Left ventricle myocardium superior (tissue), 1 donor: ENCODE measurements around the gene FBRSL1. TPM values are rescaled to one million over a fixed set of nuclear protein-coding genes. Genes with fewer than 3 reads are reported as not detected.
"Not testable (repeated sequence)": the region's sequence is repeated elsewhere in the genome, so short reads cannot be mapped to it uniquely, and the experiment has no call there.

ENCODE experiments used
- ATAC-seq: fragments of 200-7000 bp; cut with Tn5 transposase; one replicate; pipeline ENCODE4 v1.9.1; 2020; ENCODE audit warnings: mild to moderate bottlenecking, moderate library complexity
- DNase-seq: peaks from one replicate; pipeline ENCODE4 v3.0.0-alpha.2; 2020
- intact Hi-C: fragments of 100-400 bp; cut with micrococcal nuclease; formaldehyde crosslinking; loops from one replicate; pipeline ENCODE4 v1.11.0; 2022
- total RNA-seq: library from RNA; stranded (reverse); fragmentation: NEBNext Ultra II Directional; extraction: Animal tissue kit (Norgen Biotek cat#: 25700); gene quantifications from one replicate; pipeline ENCODE4 v1.2.1, GENCODE V29; 2021
- donor health status: DM: no; HTN: yes; CAD: no; lungs with severe emphysema.

The FBRSL1 gene
- total RNA-seq, 1 donor from 2014 or later = 68.0 TPM

DNA sequence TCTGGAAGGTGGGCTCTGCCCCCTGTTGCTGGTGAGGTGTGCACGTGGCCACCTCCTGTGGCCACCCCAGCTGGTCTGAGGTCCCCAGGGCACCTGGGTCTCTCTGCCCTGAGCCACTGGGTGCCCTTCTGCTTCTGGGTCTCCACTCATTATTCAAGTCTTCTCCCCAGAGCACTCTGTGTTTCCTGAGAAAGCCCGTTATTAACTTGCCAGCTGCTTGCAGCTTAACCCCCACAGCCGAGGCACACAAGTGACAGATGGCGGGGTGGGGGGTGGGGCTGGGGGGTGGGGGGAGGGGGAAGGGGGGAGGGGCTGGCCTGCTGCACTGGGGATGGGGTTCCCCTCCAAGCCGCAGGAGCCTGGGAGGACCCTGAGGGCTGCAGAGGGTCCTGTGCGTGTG lies 40.5 kb downstream of the FBRSL1 start:
- DNase-seq = no peak
- ATAC-seq = no peak
- intact Hi-C loops = no loop called here

GRCh38 chr12:132530851-132531250 lies 40.9 kb downstream of the FBRSL1 start:
- intact Hi-C loops = no loop called here
- ATAC-seq (no peak), DNase-seq (no peak)

- intact Hi-C loops, DNase-seq, ATAC-seq: not testable (repeated sequence)
These were observed 43.0 kb downstream of the FBRSL1 start for GRCh38 chr12:132532711-132533583.

GRCh38 chr12:132533584-132533958 lies 43.6 kb downstream of the FBRSL1 start:
- no peak for DNase-seq
- intact Hi-C loops = no loop called here

DNA sequence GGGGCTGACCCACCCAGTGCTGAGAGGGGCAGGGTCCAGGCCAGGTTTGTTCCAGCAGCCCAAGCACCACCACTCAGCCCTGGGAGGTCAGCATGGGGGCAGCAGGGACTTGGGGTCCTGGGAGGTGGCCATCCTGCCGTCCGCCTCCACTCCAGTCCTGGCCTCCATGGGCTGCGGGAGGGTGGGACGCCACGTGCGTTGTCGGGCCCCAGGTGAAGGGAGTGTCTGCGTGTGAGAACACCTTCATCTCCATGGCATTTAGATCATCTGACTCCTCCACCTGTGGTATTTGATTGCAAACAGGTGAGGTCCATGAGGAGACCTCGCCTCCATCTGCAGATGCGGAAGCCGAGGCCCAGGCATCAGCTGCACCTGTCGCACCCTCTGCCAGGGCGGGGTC lies 44.1 kb downstream of the FBRSL1 start:
- intact Hi-C loops = no loop called here
- no peak for ATAC-seq
- DNase-seq = no peak

More at GRCh38 chr12:132533584-132533958, 43.6 kb downstream of the FBRSL1 start:
- no peak for ATAC-seq

DNA sequence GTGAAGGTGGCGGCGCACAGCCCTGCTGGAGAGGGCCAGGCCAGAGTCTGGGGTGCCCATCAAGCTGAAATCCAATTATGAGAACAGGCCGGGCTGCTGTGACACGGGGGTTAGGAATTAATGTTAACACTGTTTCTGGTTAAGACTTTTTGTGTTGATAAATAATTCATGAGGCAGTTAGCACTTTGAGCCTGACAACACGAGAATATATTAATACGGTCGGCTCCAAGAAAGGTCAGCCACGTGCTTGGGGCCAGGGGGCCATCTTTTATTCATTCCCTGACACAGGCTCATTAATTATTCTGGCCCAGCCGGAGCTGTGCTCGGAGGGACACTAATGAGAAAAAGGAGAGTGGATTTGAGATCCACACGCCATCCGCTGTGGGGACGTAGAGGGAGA lies 45.1 kb downstream of the FBRSL1 start:
- intact Hi-C loops = no loop called here
- ATAC-seq = no peak
- DNase-seq = no peak

DNA sequence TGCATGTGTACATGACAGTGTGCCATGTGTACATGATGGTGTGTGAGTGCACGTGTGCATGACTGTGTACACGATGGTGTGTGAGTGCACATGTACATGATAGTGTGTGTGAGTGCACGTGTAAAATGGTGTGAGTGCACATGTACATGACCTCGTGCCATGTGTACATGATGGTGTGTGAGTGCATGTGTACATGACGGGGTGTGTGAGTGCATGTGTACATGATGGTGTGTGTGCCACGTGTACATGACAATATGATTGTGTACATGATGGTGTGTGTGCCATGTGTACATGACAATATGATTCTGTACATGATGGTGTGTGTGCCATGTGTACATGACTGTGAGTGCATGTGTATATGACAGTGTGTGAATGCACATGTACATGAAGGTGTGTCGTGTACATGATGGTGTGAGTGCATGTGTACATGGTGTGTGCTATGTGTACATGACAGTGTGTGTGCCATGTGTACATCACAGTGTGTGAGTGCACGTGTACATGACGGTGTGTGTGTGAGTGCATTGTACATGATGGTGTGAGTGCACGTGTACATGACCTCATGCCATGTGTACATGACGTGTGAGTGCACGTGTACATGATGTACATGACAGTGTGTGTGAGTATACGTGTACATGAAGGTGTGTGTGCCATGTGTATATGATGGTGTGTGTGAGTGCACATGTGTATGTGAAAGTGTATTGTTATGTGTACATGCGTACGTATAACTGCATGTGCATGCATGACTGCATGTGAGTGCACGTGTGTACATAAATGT lies 46.3 kb downstream of the FBRSL1 start:
- intact Hi-C loops = no loop called here

DNA sequence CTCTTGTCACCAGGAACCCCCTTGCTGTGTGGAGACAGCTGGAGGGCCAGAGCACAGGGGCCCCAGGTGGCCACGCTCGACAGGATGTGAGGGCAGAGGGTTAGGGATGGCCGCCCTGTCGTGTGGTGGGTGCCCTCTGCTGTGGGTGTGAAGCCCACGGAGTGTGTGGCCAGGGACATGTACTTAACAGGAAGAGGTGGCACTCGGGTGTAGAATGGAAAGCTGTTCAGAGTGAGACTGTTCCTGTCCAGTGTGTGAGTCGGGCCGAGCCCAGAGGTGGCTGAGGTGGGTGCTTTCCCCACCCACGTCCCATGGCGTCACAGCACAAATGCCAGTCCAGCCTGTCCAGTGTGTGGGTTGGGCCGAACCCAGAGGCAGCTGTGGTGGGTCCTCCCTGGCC lies 47.1 kb downstream of the FBRSL1 start:
- ATAC-seq (no peak), DNase-seq (no peak)
- intact Hi-C loops = no loop called here

More for the DNA sequence above, 46.3 kb downstream of the FBRSL1 start:
- DNase-seq (no peak), ATAC-seq (no peak)

- DNase-seq = no peak
- peak; percentile 8 for ATAC-seq
- intact Hi-C loops = no loop called here
These were observed 48.1 kb downstream of the FBRSL1 start for GRCh38 chr12:132537836-132538662.

GRCh38 chr12:132538663-132538990 lies 48.7 kb downstream of the FBRSL1 start:
- no peak for DNase-seq
- intact Hi-C loops = no loop called here

GRCh38 chr12:132539016-132539773 lies 49.2 kb downstream of the FBRSL1 start:
- ATAC-seq (no peak), DNase-seq (no peak)
- intact Hi-C loops = no loop called here

More at GRCh38 chr12:132538663-132538990, 48.7 kb downstream of the FBRSL1 start:
- ATAC-seq = no peak

DNA sequence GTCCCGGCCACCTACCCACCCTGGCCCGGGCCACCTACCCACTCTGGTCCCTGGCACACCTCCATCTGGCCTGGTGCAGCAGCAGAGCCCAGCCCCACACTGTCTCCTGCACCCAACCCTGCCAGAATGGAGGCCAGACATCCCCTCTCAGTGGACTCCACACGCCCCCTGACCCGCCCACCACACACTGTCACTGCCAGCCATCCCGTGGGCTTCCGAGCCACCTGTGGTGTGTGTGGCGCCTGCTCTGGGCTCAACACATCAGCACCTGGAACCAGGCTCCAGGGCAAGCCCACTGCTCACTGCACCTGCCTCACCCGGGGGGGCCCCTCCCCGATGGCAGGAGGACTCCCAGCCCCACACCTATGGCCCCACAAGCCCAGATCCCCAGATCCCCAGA lies 50.5 kb downstream of the FBRSL1 start:
- intact Hi-C loops = no loop called here
- DNase-seq (no peak), ATAC-seq (no peak)

DNA sequence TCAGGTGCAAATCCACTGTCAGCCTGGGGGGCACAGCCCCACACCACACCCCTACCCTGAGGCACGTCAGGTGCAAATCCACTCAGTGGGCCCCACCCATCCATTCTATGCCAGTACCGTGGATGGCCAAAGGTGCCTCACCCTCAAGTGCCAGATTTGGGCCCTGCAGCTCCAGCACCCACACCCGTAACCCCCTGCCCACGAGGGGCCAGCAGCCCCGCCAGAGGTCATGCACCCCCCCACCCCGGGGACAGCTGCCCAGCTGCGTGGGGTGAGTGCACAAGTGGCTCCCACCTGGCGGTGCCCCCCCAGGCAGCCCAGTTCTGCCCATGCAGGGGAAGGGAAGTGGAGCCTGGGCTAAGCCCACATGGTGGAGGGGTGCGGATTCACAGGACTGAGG lies 51.2 kb downstream of the FBRSL1 start:
- intact Hi-C loops = no loop called here
- ATAC-seq (no peak), DNase-seq (no peak)

DNA sequence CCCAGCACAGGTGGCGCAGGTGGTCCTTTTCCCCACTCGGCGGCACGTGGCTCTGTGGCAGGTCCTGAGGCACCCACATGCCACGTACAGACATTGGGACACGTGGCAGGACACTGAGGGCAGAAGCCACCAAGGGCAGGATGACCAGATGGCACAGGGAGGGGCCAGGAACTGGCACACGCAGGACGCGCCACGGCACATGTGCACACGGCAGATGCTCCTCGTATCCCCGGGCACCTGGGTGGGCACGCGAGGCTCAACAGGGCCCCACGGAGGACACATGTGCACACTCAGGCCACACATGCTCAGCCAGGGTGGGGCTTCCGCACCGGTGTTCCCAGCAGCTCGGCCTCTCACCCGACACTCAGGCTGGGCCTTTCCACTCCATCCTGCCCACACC lies 52.0 kb downstream of the FBRSL1 start:
- intact Hi-C loops = no loop called here
- DNase-seq = no peak
- no peak for ATAC-seq

GRCh38 chr12:132542661-132543060 lies 52.7 kb downstream of the FBRSL1 start:
- no peak for DNase-seq

GRCh38 chr12:132543298-132544079 lies 53.5 kb downstream of the FBRSL1 start:
- ATAC-seq (no peak), DNase-seq (no peak)
- intact Hi-C loops = no loop called here

More at GRCh38 chr12:132542661-132543060, 52.7 kb downstream of the FBRSL1 start:
- no peak for ATAC-seq
- intact Hi-C loops = no loop called here

DNA sequence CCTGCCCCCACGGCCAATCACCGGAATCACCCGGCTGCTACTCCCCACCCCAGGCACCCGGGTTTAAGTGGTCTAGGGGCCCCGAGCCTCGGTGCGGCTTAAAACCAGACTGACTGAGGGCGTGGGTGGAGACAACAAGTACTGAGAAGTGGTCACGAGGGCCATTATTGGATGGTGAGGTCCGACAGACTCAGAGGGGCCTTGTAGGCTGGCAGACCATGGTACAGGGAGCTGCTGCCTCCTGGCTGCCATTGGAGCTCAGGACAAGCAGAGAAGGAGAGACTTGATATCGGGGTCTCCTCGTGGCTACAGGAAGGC lies 54.1 kb downstream of the FBRSL1 start:
- no peak for ATAC-seq
- no peak for DNase-seq
- intact Hi-C loops = no loop called here

DNA sequence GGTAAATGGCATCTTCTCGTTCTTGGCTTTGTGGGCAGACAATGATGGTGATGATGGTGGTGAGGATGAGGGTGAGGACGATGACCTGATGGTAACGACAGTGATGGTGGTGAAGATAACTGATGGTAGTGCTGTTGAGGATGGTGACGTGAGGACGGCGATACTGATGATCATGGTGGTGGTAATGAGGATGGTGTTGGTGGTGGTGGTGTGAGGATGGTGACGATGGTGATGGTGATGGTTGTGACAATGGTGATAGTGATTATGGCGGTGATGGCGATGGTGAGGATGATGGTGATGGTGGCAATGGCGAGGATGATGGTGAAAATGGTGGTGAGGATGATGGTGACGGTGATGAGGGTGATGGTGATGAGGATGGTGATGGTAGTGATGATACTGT lies 54.5 kb downstream of the FBRSL1 start:
- ATAC-seq (no peak), DNase-seq (no peak)
- intact Hi-C loops = no loop called here
